HL-60/S4 treated with phorbol 12-myristate 13-acetate at 8.2 ng/mL for 4 days and 3 days (cell line): ENCODE results near the gene QSER1.
"Not testable (repeated sequence)": the region's sequence is repeated elsewhere in the genome, so short reads cannot be mapped to it uniquely, and the experiment has no call there.

Experiments
- in situ Hi-C: fragments of 300-500 bp; cut with MboI; formaldehyde crosslinking; loops from 2 replicates; pipeline ENCODE4 v1.15.0; 2022; ENCODE audit warnings: low sequenced_read_pairs

Gene QSER1

DNA sequence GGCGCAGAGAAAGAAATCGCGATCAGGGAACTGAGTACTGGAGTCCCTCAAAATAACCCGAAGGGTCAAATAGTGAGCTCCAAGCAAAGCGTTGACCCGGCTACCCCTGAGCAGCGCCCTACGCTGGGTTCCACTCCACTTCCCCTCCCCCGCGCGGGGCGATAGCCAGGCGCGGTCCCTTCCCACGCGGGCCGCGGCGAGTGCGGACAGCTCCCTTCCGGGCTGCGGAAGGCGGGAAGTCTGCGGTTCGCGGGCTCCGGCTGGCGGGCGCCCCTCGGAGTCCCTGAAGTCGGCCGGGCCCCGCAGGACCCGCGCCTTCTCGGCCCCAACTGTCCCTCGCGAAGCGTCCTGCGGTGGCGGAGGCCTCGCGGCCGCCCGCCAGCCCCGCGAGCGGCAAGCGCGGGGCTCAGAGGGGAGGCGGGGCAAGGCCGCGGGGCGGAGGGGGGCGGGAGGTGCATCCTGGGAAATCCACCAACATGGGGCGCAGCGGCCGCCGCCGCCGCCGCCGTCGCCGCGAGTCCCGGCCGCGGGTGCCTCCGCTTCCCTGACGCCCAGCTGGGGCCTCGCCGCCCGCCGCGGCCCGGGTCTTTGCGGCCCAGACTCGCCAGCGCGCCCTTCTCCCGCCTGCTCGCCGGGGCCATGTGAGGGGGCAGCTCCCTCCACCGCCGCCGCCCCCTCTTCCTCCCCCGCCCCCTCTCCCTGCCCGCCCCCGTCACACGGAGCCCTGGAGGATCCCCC is at the start of gene QSER1:
TSS of gene QSER1 (plus strand) at position 457 of the 738 bp plus-strand sequence. CDS start 315 bp downstream, outside the sequence.
- in situ Hi-C loops: no loop called here

DNA sequence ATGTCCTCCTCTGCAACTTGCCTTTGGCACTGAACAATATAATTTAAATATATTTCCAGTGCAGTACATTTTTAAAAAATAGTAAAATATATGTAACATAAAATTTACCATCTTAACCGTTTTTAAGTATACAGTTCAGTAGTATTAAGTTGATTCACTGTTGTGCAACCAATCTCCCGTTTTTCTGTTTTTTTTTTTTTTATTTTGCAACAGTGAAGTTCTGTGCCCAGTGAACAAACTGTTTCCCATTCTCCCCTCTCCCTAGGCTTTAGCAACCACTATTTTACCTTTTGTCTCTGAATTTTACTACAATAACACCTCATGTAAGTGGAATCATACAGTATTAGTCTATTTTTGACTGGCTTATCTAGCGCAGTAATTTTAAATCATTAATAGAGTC is 49.1 kb upstream of the QSER1 start:
- in situ Hi-C loops: no loop called here

DNA sequence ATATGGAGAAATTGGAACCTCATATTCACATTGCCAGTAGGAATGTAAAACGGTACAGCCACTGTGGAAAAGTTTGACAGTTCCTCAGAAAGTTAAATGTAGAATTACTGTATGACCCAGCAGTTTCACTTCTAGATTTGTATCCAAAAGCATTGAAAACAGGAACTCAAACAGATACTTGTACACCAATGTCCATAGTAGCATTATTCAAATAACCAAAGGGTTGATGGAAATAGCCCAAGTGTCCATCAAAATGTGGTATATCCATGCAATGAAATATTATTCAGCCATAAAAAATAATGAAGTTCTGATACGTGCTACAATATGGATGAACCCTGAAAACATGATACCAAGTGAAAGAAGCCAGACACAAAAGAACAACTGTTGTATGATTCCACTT is 45.1 kb upstream of the QSER1 start:
- in situ Hi-C loops: no loop called here

DNA sequence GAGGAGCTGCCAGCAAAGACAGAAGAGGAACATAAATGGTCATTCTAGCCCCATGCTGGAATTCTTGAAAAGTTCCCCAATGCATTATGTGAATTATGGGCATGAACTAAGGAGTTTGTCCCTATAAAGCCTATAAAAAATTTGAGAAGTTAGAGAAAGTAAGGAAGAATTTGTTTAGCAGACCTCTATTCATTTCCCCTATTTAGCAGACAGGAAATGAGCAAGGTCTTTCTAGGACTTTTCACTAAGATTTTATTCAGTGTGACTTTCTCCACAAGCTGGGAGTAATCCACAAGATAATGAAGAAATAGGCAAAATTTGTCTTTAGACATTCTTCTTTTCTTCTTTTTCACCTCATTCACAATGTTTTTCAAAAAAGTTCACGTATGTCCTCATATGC is 42.9 kb upstream of the QSER1 start:
- in situ Hi-C loops: loop anchor here (25.0 kb wide), 1 partner anchor 113 kb away; no protein-coding TSS in a partner anchor

DNA sequence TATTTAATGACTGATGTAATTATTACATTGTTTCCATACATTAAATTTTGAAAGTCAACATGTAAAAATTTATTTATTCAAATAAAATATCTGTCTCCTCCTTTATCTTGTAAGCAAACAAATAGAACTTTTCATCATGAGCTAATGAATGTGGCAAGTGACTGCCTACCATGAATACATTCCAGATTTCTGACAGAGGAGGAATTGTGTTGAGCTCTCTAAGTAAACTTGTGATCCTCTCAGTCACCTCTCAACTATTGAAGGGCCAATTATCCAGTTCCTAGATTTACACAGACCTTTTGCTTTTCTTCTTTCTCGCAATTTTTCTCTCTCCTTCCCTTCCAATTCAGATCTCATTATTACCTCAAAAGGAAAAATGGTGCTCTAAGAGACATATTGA is 41.4 kb upstream of the QSER1 start:
- in situ Hi-C loops: loop anchor here (25.0 kb wide), 1 partner anchor 111 kb away; no protein-coding TSS in a partner anchor

DNA sequence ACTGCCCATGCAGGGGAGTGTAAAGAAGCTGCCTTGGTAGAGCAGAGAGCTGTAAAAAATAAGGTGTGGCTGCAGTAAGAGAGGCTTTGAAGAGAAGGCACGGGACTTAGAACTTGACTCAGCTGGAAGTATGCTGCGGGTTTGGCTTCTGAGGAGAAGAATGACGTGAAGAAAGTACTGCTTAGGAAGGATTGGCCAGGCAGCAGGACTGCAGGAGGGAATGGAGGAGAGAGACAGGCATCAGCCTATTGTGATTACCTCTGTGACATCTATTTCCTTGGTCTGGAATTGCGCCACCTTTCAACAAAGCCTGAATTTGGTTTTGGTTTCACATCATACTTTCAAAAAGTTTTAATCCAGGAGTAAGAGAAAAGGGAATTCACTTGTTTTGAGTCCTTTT is 40.4 kb upstream of the QSER1 start:
- in situ Hi-C loops: loop anchor here (25.0 kb wide), 1 partner anchor 110 kb away; no protein-coding TSS in a partner anchor

DNA sequence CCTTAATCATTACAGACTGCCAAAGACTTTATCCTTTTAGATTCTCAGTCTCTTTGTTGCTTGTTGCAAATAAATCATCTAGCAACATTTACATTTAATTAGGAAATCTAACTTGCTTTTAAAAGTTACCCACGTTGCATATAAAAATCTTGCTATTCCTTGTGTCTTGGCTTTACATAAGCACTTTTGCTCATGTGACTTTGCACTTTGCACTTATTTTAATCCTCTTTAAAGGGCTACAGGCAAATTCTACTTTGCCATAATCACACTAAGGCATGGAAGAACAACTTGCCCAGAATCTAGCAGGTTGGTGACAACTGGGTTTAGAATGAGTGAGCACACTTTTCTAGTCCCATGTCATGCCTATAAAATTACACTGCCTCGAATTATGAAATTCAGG is 37.0 kb upstream of the QSER1 start:
- in situ Hi-C loops: loop anchor here (25.0 kb wide), 1 partner anchor 107 kb away; no protein-coding TSS in a partner anchor

DNA sequence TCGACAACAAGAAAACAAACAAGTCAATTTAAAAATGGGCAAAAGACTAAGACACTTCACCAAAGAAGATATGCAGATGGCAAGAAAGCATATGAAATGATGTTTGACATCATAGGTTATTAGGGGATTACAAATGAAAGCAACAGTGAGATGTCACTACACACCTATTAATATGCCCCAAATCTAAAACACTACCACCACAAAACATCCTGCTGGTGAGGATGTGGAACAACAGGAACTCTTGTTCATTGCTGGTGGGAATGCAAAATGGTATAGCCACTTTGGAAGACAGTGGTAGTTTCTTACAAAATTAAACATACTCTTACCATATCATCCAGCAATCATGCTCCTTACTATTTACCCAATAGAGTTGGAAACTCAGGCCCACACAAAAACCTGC is 33.9 kb upstream of the QSER1 start:
- in situ Hi-C loops: loop anchor here (25.0 kb wide), 1 partner anchor 104 kb away; no protein-coding TSS in a partner anchor

DNA sequence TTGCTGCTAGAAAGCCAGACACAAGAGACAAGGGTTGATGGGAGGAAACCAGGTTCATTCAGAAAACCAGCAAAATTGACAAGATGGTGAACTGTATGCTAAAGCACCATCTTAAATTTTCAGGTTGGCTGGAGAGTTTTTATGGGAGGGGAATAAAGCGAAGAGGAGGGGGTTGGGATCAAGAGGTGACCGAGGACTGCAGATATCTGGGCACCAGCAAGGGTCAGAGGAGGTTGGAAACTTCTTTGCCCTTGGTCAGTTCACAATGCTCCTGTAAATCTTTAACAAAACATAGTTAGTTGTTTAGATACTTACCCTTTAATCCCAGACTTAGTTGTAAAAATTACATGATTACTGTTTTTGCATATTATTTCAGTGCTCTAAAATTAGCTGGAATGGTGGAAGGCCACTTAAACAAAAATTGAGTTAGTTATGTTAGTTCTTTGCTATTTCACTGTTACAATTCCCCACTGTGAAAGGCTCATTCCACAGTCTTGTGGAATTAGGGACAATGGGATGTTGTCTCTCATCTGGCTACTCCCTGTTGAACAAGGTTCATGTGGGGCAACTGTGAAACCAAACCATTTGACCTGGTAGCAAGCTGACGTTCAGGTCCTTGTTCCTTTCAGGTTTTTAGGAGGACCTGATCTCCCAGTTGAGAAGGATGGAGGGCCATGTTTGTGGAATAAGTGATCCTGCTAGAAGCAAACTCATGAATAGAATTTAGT is 30.6 kb upstream of the QSER1 start:
- in situ Hi-C loops: loop anchor here (25.0 kb wide), 1 partner anchor 100 kb away; no protein-coding TSS in a partner anchor

DNA sequence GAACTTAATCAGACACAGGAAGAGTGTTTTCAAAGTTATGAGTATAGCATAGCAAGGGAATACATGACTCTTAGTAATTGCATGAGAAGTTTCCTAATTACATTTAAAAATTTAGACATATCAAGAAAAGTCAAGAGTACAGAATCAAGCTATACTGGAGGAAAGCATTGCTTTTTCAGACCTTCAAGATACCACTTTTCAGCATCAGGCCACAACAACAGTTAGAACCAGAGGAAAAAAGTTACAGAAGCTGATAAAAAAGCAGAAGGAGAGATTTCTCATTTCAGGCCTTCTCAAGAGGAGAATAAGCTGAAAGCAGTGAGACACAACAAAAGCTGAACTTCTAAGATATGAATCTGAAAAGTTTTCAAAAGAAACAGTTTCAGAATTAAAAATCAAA is 28.1 kb upstream of the QSER1 start:
- in situ Hi-C loops: loop anchor here (25.0 kb wide), 1 partner anchor 98 kb away; no protein-coding TSS in a partner anchor

DNA sequence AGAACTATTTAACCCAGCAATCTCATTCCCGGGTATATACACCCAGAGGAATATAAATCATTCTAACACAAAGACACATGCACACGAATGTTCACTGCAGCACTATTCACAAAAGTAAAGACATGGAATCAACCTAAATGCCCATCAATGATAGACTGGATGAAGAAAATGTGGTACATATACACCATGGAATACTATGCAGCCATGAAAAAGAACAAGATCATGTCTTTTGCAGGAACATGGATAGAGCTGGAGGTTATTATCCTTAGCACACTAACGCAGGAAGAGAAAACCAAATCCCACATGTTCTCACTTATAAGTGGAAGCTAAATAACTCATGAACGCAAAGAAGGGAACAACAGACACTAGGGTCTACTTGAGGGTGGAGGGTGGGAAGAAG is 23.9 kb upstream of the QSER1 start:
- in situ Hi-C loops: loop anchor here (25.0 kb wide), 1 partner anchor 94 kb away; no protein-coding TSS in a partner anchor

DNA sequence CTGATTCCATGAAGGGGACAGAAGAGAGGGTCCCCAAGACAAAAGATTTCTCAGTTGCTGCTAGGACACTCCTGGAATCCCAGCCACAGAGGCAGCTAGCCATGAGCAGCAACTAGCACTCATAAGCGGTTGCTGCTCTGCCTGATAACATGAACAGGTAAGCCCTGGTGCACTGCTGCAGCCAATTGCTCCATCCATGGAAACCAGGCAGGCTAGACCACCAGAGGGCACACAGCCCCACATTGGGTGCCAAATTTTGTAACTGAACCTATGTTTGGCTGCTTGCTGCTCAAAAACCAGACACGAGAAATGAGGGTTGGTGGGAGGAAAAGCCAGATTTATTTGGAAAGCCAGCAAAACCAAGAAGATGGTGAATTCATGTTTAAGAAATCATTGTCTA is 21.9 kb upstream of the QSER1 start:
- in situ Hi-C loops: loop anchor here (25.0 kb wide), 1 partner anchor 92 kb away; no protein-coding TSS in a partner anchor

DNA sequence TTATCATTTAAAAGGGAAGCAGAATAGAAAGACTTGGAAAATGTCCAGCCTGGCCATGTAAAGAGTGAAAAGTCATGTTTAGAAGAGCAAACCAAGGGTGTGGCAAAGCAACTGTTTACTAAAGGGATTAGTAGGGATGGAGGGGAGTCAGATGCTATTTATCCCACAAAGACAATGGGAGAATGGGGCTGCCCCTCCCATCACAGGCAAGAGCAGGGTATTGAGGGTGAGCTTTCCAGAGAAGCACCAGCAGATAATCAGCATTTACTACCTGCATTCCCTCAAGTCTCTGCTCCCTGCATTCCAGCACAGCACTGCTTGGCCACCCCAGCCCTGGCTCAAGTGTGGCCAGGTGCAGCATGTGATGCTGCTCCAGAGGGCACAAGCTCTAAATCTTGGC is 18.5 kb upstream of the QSER1 start:
- in situ Hi-C loops: loop anchor here (25.0 kb wide), 1 partner anchor 88 kb away; no protein-coding TSS in a partner anchor

DNA sequence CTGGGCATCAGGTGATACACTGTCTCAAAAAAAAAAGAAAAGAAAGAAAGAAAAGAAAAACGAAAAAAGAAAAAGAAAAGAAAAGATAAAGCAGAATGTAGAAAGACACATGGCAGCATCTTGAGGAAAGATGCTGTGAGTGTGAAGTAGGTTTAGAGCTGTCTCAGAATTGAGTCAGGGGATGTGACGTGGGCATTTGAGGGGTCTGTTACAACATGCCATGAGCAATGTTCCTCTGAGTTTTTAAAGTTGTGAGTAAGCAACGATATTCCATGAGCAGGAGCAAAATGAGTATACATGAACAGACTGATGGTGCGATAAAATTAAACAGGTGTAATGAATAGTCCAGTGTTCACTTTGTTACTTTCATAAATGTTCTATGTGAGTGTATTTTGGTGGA is 11.3 kb upstream of the QSER1 start:
- in situ Hi-C loops: no loop called here

DNA sequence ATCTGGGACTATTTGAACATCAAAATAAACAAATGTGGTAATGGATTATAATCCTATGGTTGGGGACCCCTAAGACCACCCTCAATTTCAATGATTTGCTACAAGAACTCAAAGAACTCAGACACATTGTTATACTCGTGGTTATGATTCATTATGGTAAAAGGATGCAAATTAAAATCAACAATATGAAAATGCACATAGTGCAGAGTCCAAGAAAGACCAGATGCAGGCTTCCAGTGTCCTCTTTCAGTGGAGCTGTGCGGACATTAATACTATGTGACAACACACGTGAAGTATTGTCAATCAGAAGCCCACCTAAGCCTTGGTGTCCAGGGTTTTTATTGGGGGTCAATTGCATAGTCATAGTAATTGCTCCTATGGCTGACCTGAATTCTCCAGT is 9.2 kb upstream of the QSER1 start:
- in situ Hi-C loops: no loop called here

DNA sequence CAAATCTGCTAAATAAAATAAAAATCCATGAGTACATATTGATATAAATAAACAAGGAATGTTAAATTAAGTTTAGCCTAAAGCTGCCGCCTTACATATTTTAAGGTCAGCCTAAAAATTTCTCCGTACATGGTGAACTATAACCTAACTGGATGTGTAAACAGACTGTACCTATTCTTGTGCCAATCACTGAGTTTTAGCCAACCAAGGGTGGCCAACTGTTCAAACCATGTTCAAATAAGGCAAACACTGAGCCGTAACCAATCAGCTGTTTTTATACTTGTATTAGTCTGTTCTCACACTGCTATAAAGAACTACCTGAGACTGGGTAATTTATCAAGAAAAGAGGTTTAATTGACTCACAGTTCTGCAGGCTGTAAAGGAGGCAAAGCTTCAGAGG is 8.6 kb upstream of the QSER1 start:
- in situ Hi-C loops: no loop called here

DNA sequence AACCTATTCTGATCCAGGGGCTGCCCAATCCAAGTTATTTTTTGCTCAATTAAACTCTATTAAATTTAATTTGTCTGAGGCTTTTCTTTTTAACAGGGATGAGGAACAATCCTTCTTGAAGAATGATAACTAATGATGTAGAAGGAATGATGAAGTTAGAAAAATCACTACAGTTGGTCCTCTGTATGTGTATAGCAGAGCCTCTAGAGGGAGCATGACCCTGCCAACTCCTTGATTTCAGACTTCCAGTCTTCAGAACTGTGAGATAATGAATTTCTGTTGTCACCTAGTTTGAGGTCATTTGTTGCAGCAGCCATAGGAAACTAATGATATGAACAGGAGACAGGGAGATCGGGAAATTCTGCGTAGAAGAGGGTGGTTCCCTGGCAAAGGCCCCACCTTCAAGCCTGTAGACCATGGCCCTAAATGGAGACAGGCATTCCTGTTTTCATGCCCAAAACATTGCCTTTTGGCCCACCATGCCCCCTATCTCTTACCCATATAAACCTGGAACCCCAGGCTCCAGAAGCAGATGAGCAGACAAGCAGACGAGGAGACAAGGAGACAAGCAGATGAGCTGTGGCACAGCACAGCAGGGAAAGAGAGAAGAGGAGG is 7.7 kb upstream of the QSER1 start:
- in situ Hi-C loops: no loop called here

DNA sequence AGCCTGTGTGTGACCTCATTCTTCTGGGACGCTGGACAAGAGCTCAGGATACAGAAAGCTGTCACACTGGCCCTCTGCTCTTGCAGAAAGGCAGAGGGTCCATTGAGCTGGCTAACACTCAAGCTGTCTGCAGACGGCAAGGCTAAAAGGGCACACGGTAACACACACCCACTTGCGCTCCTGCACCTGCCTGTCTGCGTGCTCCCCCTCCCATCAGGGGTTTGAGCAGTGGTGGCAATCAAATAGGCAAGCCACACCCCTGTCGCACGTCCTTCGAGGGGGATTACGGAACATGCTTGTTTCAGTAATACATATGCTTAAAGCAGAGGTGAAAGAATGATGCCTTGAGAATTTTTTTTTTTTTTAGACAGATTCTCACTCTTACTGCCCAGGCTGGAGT is 7.1 kb upstream of the QSER1 start:
- in situ Hi-C loops: no loop called here

DNA sequence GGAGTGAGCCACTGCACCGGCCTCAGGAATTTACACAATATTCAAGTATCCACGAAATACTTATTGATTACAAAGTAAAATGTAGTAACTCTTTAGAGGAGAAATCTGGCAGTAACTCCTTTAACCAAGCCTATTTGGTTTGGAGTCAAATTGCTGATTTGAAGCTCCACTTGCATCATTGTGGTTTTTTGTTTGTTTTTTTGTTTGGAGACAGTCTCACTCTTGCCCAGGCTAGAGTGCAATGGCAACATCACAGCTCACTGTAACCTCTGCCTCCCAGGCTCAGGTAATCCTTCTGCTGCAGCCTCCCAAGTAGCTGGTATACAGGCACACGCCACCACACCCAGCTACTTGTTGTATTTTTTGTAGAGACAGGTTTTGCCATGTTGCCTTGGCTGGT is 6.4 kb upstream of the QSER1 start:
- in situ Hi-C loops: no loop called here

DNA sequence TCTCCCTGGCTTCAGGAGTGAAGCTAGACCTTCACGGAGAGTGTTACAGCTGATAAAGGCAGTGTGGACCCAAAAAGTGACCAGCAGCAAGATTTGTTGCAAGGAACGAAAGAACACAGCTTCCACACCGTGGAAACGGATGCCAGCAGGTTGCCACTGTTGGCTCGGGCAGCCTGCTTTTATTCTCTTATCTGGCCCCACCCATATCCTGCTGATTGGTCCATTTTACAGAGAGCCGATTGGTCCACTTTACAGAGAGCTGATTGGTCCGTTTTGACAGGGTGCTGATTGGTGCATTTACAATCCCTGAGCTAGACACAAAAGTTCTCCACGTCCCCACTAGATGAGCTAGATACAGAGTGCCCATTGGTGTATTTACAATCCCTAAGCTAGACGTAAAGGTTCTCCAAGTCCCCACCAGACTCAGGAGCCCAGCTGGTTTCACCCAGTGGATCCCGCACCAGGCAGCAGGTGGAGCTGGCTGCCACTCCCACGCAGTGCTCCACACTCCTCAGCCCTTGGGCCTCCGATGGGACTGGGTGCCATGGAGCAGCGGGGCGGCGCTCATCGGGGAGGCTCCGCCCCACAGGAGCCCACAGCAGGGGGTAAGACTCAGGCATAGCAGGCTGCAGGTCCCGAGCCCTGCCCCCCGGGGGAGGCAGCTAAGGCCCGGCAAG is 4.8 kb upstream of the QSER1 start:
- in situ Hi-C loops: not testable (repeated sequence)

DNA sequence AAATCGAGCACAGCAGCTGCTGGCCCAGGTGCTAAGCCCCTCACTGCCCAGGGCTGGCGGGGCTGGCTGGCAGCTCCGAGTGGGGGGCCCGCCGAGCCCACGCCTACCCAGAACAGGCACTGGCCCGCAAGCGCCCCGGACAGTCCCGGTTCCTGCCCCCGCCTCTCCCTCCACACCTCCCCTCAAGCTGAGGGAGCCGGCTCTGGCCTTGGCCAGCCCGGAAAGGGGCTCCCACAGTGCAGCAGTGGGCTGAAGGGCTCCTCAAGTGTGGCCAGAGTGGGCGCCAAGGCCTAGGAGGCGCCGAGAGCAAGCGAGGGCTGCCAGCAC is 4.3 kb upstream of the QSER1 start:
- in situ Hi-C loops: not testable (repeated sequence)
